GM23248 (cell line): ENCODE measurements around the gene TULP3.

ENCODE experiments used
- EZH2 ChIP-seq: fragments of 200-600 bp; sonication (generic); IDR thresholded peaks from 2 replicates; pipeline ENCODE4 v1.6.1; 2018; ENCODE audit warnings: antibody characterized with exemption, mild to moderate bottlenecking; ENCODE audit not compliant: insufficient read depth, poor library complexity, severe bottlenecking
- EZH2phosphoT487 ChIP-seq: fragments of 200-600 bp; sonication (generic); IDR thresholded peaks from 2 replicates; pipeline ENCODE4 v1.6.1; 2018; ENCODE audit warnings: antibody characterized with exemption, moderate library complexity, mild to moderate bottlenecking, low read depth; ENCODE audit not compliant: insufficient read depth

GRCh38 chr12:2845280-2845679 is 45.4 kb upstream of the TULP3 start:
- TF ChIP-seq EZH2 (no peak), EZH2phosphoT487 (no peak)
